HG03064 (cell line): ENCODE data around the gene CFAP299.

ENCODE experiments used
- ATAC-seq: cut with Tn5 transposase; IDR thresholded peaks from one replicate; pipeline ENCODE4 v1.9.1; 2021; ENCODE audit warnings: low read depth; ENCODE audit not compliant: unreplicated experiment

Gene CFAP299

GRCh38 chr4:80387390-80388283, 52.1 kb downstream of the CFAP299 start:
- no peak for ATAC-seq

GRCh38 chr4:80388284-80388607, 52.7 kb downstream of the CFAP299 start:
- ATAC-seq: no peak

- ATAC-seq: no peak
Measured at GRCh38 chr4:80390178-80390577, 54.6 kb downstream of the CFAP299 start.

GRCh38 chr4:80393246-80393969, 57.9 kb downstream of the CFAP299 start:
- ATAC-seq: no peak

- no peak for ATAC-seq
Measured at GRCh38 chr4:80393970-80394250, 58.4 kb downstream of the CFAP299 start.

GRCh38 chr4:80407246-80407645, 71.7 kb downstream of the CFAP299 start:
- no peak for ATAC-seq

GRCh38 chr4:80409809-80410208, 74.3 kb downstream of the CFAP299 start:
- ATAC-seq: no peak

- ATAC-seq: no peak
Measured at GRCh38 chr4:80412322-80412721, 76.8 kb downstream of the CFAP299 start.

GRCh38 chr4:80413086-80413485, 77.6 kb downstream of the CFAP299 start:
- no peak for ATAC-seq

- no peak for ATAC-seq
Measured at GRCh38 chr4:80417019-80417418, 81.5 kb downstream of the CFAP299 start.

- no peak for ATAC-seq
Measured at GRCh38 chr4:80419946-80420345, 84.4 kb downstream of the CFAP299 start.

GRCh38 chr4:80420638-80421037, 85.1 kb downstream of the CFAP299 start:
- ATAC-seq: no peak

GRCh38 chr4:80422727-80423404, 87.3 kb downstream of the CFAP299 start:
- ATAC-seq: no peak

- ATAC-seq: no peak
Measured at GRCh38 chr4:80423553-80424224, 88.2 kb downstream of the CFAP299 start.

GRCh38 chr4:80424225-80424581, 88.7 kb downstream of the CFAP299 start:
- ATAC-seq: no peak

GRCh38 chr4:80425124-80426100, 89.9 kb downstream of the CFAP299 start:
- no peak for ATAC-seq

- no peak for ATAC-seq
Measured at GRCh38 chr4:80431203-80431965, 95.9 kb downstream of the CFAP299 start.

- no peak for ATAC-seq
Measured at GRCh38 chr4:80434238-80434637, 98.7 kb downstream of the CFAP299 start.

- ATAC-seq: no peak
Measured at GRCh38 chr4:80438016-80438415, 102.5 kb downstream of the CFAP299 start.
